HepG2 (cell line): ENCODE results near the gene NDUFA13. TPM values are rescaled to one million over a fixed set of nuclear protein-coding genes. Genes with fewer than 3 reads are reported as not detected.

ENCODE experiments used
- ATAC-seq: fragments of 200-7000 bp; cut with Tn5 transposase; 3 replicates; pipeline ENCODE4 v1.9.1; 2020; ENCODE audit warnings: mild to moderate bottlenecking, moderate library complexity
- BruUV-seq: library from RNA; stranded (reverse); fragments of 400-500 nt; replicated peaks from 2 replicates; lab custom pipeline; 2021; lab: Mats Ljungman, UMichigan
- CTCF ChIA-PET: fragments of 300-600 bp; formaldehyde crosslinking; extraction: SDS; loops from one replicate; lab custom pipeline; 2021; ENCODE audit warnings: low total read pairs, inconsistent platforms, low intra/inter-chr PET ratio; lab: Yijun Ruan, JAX
- POLR2A ChIA-PET: fragments of 350-600 bp; sonication (Branson Sonifier 250); formaldehyde crosslinking; loops from one replicate; lab custom pipeline; 2020; ENCODE audit warnings: antibody characterized with exemption, inconsistent platforms; lab: Yijun Ruan, JAX
- DNase-seq: peaks from one replicate; pipeline ENCODE4 v3.0.0-alpha.2; 2015; ENCODE audit warnings: low spot score
- FAIRE-seq: peaks from 3 replicates; lab custom pipeline; 2011; peaks lifted over from hg19 to GRCh38; lab: Jason Lieb, UNC
- H2AFZ ChIP-seq: one replicate; pipeline ENCODE4 v1.6.1; 2011; ENCODE audit warnings: low read length, inconsistent platforms
- H3K27ac ChIP-seq: fragments of 300-600 bp; 3 replicates; pipeline ENCODE4 v1.8.0; 2011; ENCODE audit warnings: mixed run types, mild to moderate bottlenecking, mixed read lengths, low read length, inconsistent platforms; ENCODE audit not compliant: insufficient read depth; ENCODE audit errors: extremely low read length
- H3K27me3 ChIP-seq, 2 experiments: fragments of 200-600 bp in 1 of 2; 2 replicates in 1 of 2; 3 replicates in 1 of 2; pipeline versions ENCODE4 v1.6.0 to v1.8.0; 2011; ENCODE audit warnings: low read length in 2 of 2, mild to moderate bottlenecking in 2 of 2, moderate library complexity in 2 of 2, inconsistent platforms in 1 of 2; ENCODE audit not compliant: insufficient read depth in 2 of 2, control insufficient read depth in 1 of 2
- H3K36me3 ChIP-seq, 2 experiments: fragments of 200-600 bp in 1 of 2; replicated peaks in 1 of 2; 2 replicates in 1 of 2; 3 replicates in 1 of 2; pipeline versions ENCODE4 v1.5.1 to v1.8.0; 2011; ENCODE audit warnings: low read length in 2 of 2, inconsistent platforms in 1 of 2; ENCODE audit not compliant: insufficient read depth in 2 of 2, control insufficient read depth in 1 of 2
- H3K4me1 ChIP-seq: 2 replicates; pipeline ENCODE4 v1.5.1; 2012; ENCODE audit warnings: low read length, inconsistent platforms; ENCODE audit not compliant: insufficient read depth
- H3K4me2 ChIP-seq: 2 replicates; pipeline ENCODE4 v1.6.0; 2011; ENCODE audit warnings: low read depth, low read length, inconsistent platforms
- H3K4me3 ChIP-seq, 3 experiments: fragments of 200-600 bp in 1 of 3; sonication (generic), shearing (Covaris generic) in 1 of 3; replicated peaks in 1 of 3; 2 replicates each; pipeline ENCODE4 v1.5.1; 2011 to 2016; ENCODE audit warnings: low read length in 3 of 3, inconsistent platforms in 2 of 3, low read depth in 2 of 3, mild to moderate bottlenecking in 2 of 3, control low read depth in 1 of 3, mixed read lengths in 1 of 3; ENCODE audit not compliant: insufficient read depth in 1 of 3
- H3K79me2 ChIP-seq: one replicate; pipeline ENCODE4 v1.6.1; 2011; ENCODE audit warnings: low read length, inconsistent platforms; ENCODE audit not compliant: insufficient read depth
- H3K9ac ChIP-seq: 2 replicates; pipeline ENCODE4 v1.6.0; 2011; ENCODE audit warnings: mild to moderate bottlenecking, low read depth, low read length, inconsistent platforms; ENCODE audit not compliant: insufficient read depth
- H3K9me3 ChIP-seq: 2 replicates; pipeline ENCODE4 v1.5.1; 2012; ENCODE audit warnings: mild to moderate bottlenecking, low read length
- H4K20me1 ChIP-seq: 2 replicates; pipeline ENCODE4 v1.6.0; 2011; ENCODE audit warnings: inconsistent platforms, mild to moderate bottlenecking, low read length, moderate library complexity; ENCODE audit not compliant: insufficient read depth
- POLR2AphosphoS2 ChIP-seq: IDR thresholded peaks from 2 replicates; pipeline ENCODE4 v1.6.1; 2011; ENCODE audit warnings: low read depth, low read length, improper control_type of control experiment
- ZNF207 ChIP-seq: fragments of 450-650 bp; IDR thresholded peaks from 2 replicates; pipeline ENCODE4 v1.6.1; 2016; ENCODE audit warnings: antibody characterized with exemption, borderline replicate concordance
- ZNF260 ChIP-seq: sonication (generic); formaldehyde crosslinking; IDR thresholded peaks from 2 replicates; pipeline ENCODE4 v1.4.0; 2020; ENCODE audit warnings: missing genetic modification reagents, low read depth, mild to moderate bottlenecking, borderline replicate concordance
- ZNF879 ChIP-seq: sonication (generic); formaldehyde crosslinking; IDR thresholded peaks from 2 replicates; pipeline ENCODE4 v1.8.1; 2023; ENCODE audit warnings: missing genetic modification reagents
- WGBS: methylation state at CpG from one replicate; pipeline ENCODE4 v1.1.6; 2017; ENCODE audit warnings: low lambda C conversion rate; 5-methylcytosine and 5-hydroxymethylcytosine counted together
- in situ Hi-C: cut with HindIII; loops from 2 replicates; pipeline ENCODE4 v1.10.0; 2017; ENCODE audit warnings: low pct_unique_long_range_greater_than_20kb; ENCODE audit not compliant: extremely low pct_ligation_motif_present
- intact Hi-C: fragments of 100-400 bp; cut with micrococcal nuclease; formaldehyde crosslinking; loops from one replicate; pipeline ENCODE4 v1.10.0; 2022; ENCODE audit not compliant: unreplicated experiment
- polyA plus RNA-seq, 8 experiments: library from polyadenylated mRNA; depleted of rRNA in 3 of 8; stranded (reverse) in 7 of 8; unstranded in 1 of 8; fragments of >200 nt; fragmentation: Illumina TruSeq in 4 of 8; extraction: Trizol in 4 of 8; gene quantifications; 2 replicates each; pipeline versions ENCODE4 v1.2.1 to v1.2.3, GENCODE V29; 2011 to 2016; ENCODE audit warnings: low read depth in 4 of 8, missing spikeins in 1 of 8, mixed read lengths in 1 of 8; ENCODE audit not compliant: insufficient read depth in 1 of 8
- total RNA-seq, 5 experiments: library from RNA; depleted of rRNA; stranded (reverse); fragments of >200 nt; fragmentation: Illumina TruSeq; extraction: Trizol; gene quantifications; 2 replicates each; pipeline ENCODE4 v1.2.3, GENCODE V29; 2016; ENCODE audit warnings: low read depth in 1 of 5
- TF ChIP-seq, protein P1 (sequence below), 2 experiments: sonication (generic) in 1 of 2; formaldehyde crosslinking in 1 of 2; IDR thresholded peaks; 2 replicates each; pipeline versions ENCODE4 v1.4.0 to v1.6.1; 2018 to 2020; ENCODE audit warnings: missing genetic modification reagents in 2 of 2, borderline replicate concordance in 1 of 2, low read depth in 1 of 2, mild to moderate bottlenecking in 1 of 2, missing biosample characterization in 1 of 2
- TF ChIP-seq, protein P2 (sequence below): sonication (generic); formaldehyde crosslinking; IDR thresholded peaks from 2 replicates; pipeline ENCODE4 v1.5.1; 2020; ENCODE audit warnings: mild to moderate bottlenecking, missing genetic modification reagents, borderline replicate concordance

Gene NDUFA13
- total and polyA plus RNA-seq, 2 of the 13 experiments (the other 11 are each of a cell fraction or from before 2014, with no cell fraction given), result 337 to 366 TPM

DNA sequence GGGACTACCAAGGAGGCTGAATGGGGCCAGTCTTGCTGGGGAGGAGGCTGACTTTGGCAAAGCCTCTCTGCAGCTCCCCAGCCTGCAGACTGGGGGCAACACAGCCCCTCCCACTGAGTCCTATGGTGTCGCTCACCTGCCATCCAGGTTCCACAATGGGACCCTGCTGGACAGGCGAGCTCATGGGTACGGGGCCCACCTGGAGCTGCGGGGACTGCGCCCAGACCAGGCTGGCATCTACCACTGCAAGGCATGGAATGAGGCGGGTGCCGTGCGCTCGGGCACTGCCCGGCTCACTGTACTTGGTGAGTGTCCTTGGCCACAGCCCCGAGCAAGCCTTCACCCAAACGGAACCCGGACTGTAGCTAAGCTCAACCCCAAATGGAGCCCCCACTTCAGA, 27.1 kb downstream of the NDUFA13 start:
- DNase-seq (no peak), FAIRE-seq (no peak), ATAC-seq (no peak)
- WGBS, result 60% methylated on average over 2 of the region's 13 CpGs
- Histone ChIP-seq H2AFZ (no peak overlapping the region), H3K4me3 (no peak overlapping the region), H3K4me1 (0 out of 2 replicates have a peak, but pooled peaks cover 5% of the 10 kb centered on the region), H3K79me2 (no peaks in the 10 kb centered on the region), H3K4me2 (no peak overlapping the region), H3K36me3 (no peaks in the 10 kb centered on the region), H3K9ac (no peak overlapping the region), H3K27me3 (peaks cover 4 to 29% of the 10 kb centered on the region in 2 experiments; a peak in 4 of 5 replicates), H3K9me3 (no peaks in the 10 kb centered on the region), H4K20me1 (no peaks in the 10 kb centered on the region), H3K27ac (no peak overlapping the region)
- ChIA-PET CTCF (no interaction called here), POLR2A (no interaction called here)
- intact Hi-C loops (no loop called here), in situ Hi-C loops (loop anchor here (25.0 kb wide), 1 partner anchor 419 kb away; no protein-coding TSS in a partner anchor)
- BruUV-seq, result no TSS peak
- TF ChIP-seq POLR2AphosphoS2 (no peak), ZNF207 (no peak), ZNF879 (no peak), ZNF260 (no peak)
- TF ChIP-seq, protein P1, sequence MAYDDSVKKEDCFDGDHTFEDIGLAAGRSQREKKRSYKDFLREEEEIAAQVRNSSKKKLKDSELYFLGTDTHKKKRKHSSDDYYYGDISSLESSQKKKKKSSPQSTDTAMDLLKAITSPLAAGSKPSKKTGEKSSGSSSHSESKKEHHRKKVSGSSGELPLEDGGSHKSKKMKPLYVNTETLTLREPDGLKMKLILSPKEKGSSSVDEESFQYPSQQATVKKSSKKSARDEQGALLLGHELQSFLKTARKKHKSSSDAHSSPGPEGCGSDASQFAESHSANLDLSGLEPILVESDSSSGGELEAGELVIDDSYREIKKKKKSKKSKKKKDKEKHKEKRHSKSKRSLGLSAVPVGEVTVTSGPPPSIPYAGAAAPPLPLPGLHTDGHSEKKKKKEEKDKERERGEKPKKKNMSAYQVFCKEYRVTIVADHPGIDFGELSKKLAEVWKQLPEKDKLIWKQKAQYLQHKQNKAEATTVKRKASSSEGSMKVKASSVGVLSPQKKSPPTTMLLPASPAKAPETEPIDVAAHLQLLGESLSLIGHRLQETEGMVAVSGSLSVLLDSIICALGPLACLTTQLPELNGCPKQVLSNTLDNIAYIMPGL (CRISPR knock-in tag; IDR thresholded peaks at IDR 0.05; ENCODE audit: borderline replicate concordance in 1 of 2, low read depth in 1 of 2), result no peak
- TF ChIP-seq, protein P2, sequence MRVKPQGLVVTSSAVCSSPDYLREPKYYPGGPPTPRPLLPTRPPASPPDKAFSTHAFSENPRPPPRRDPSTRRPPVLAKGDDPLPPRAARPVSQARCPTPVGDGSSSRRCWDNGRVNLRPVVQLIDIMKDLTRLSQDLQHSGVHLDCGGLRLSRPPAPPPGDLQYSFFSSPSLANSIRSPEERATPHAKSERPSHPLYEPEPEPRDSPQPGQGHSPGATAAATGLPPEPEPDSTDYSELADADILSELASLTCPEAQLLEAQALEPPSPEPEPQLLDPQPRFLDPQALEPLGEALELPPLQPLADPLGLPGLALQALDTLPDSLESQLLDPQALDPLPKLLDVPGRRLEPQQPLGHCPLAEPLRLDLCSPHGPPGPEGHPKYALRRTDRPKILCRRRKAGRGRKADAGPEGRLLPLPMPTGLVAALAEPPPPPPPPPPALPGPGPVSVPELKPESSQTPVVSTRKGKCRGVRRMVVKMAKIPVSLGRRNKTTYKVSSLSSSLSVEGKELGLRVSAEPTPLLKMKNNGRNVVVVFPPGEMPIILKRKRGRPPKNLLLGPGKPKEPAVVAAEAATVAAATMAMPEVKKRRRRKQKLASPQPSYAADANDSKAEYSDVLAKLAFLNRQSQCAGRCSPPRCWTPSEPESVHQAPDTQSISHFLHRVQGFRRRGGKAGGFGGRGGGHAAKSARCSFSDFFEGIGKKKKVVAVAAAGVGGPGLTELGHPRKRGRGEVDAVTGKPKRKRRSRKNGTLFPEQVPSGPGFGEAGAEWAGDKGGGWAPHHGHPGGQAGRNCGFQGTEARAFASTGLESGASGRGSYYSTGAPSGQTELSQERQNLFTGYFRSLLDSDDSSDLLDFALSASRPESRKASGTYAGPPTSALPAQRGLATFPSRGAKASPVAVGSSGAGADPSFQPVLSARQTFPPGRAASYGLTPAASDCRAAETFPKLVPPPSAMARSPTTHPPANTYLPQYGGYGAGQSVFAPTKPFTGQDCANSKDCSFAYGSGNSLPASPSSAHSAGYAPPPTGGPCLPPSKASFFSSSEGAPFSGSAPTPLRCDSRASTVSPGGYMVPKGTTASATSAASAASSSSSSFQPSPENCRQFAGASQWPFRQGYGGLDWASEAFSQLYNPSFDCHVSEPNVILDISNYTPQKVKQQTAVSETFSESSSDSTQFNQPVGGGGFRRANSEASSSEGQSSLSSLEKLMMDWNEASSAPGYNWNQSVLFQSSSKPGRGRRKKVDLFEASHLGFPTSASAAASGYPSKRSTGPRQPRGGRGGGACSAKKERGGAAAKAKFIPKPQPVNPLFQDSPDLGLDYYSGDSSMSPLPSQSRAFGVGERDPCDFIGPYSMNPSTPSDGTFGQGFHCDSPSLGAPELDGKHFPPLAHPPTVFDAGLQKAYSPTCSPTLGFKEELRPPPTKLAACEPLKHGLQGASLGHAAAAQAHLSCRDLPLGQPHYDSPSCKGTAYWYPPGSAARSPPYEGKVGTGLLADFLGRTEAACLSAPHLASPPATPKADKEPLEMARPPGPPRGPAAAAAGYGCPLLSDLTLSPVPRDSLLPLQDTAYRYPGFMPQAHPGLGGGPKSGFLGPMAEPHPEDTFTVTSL (CRISPR knock-in tag), result no peak
